Osteocyte (in vitro differentiated cells): ENCODE data around the gene MAP10. TPM values are rescaled to one million over a fixed set of nuclear protein-coding genes. Genes with fewer than 3 reads are reported as not detected.

Experiments used
- DNase-seq: peaks from one replicate; pipeline ENCODE4 v3.0.0; 2021; ENCODE audit warnings: mixed read lengths; ENCODE audit not compliant: unreplicated experiment; ENCODE audit errors: extremely low spot score
- H3K27ac Mint-ChIP-seq: one replicate; pipeline ENCODE4 v1.8.0; 2021; ENCODE audit warnings: mild to moderate bottlenecking, mixed read lengths; ENCODE audit not compliant: unreplicated experiment
- H3K27me3 Mint-ChIP-seq: one replicate; pipeline ENCODE4 v1.8.0; 2021; ENCODE audit warnings: mixed read lengths; ENCODE audit not compliant: unreplicated experiment
- H3K36me3 Mint-ChIP-seq: one replicate; pipeline ENCODE4 v1.8.0; 2021; ENCODE audit warnings: mixed read lengths; ENCODE audit not compliant: unreplicated experiment
- H3K4me1 Mint-ChIP-seq: one replicate; pipeline ENCODE4 v1.8.0; 2021; ENCODE audit warnings: mixed read lengths; ENCODE audit not compliant: unreplicated experiment
- H3K4me3 Mint-ChIP-seq: one replicate; pipeline ENCODE4 v1.8.0; 2021; ENCODE audit warnings: mild to moderate bottlenecking, moderate library complexity, mixed read lengths; ENCODE audit not compliant: unreplicated experiment
- H3K9me3 Mint-ChIP-seq: one replicate; pipeline ENCODE4 v1.8.0; 2021; ENCODE audit warnings: mixed read lengths; ENCODE audit not compliant: unreplicated experiment
- CTCF ChIP-seq: fragments of 200-600 bp; sonication (generic); IDR thresholded peaks from 2 replicates; pipeline ENCODE4 v1.5.0; 2021; ENCODE audit warnings: antibody characterized with exemption, mild to moderate bottlenecking, moderate library complexity
- total RNA-seq: library from RNA; stranded (reverse); gene quantifications from 2 replicates; pipeline ENCODE4 v1.2.1, GENCODE V29; 2021

MAP10 gene
- total RNA-seq, 1 donor from 2014 or later: 0.38 TPM

GRCh38 chr1:232788235-232788872 lies 16.9 kb upstream of the MAP10 start:
- no peak for TF ChIP-seq CTCF
- Mint-ChIP-seq H3K4me1 (peaks cover 5% of the 10 kb centered on the region), H3K27me3 (peaks cover 9% of the 10 kb centered on the region), H3K27ac (no peak overlapping the region), H3K36me3 (no peaks in the 10 kb centered on the region), H3K4me3 (no peak overlapping the region), H3K9me3 (no peaks in the 10 kb centered on the region)
- no peak for DNase-seq

- Mint-ChIP-seq H3K4me3 (no peak overlapping the region), H3K4me1 (peaks cover 13% of the 10 kb centered on the region), H3K27me3 (peaks cover 9% of the 10 kb centered on the region), H3K36me3 (no peaks in the 10 kb centered on the region), H3K9me3 (no peaks in the 10 kb centered on the region), H3K27ac (no peak overlapping the region)
- no peak for TF ChIP-seq CTCF
- DNase-seq: no peak
Observed at GRCh38 chr1:232789651-232790050, 15.6 kb upstream of the MAP10 start.

GRCh38 chr1:232792949-232793348 lies 12.3 kb upstream of the MAP10 start:
- no peak overlapping the region for H3K4me3 Mint-ChIP-seq
- H3K27me3 Mint-ChIP-seq: peaks cover 9% of the 10 kb centered on the region
- peaks cover 13% of the 10 kb centered on the region for H3K4me1 Mint-ChIP-seq
- no peaks in the 10 kb centered on the region for H3K9me3 Mint-ChIP-seq
- no peak overlapping the region for H3K27ac Mint-ChIP-seq
- no peaks in the 10 kb centered on the region for H3K36me3 Mint-ChIP-seq
- no peak for DNase-seq
- no peak for TF ChIP-seq CTCF

GRCh38 chr1:232793944-232794343 lies 11.3 kb upstream of the MAP10 start:
- TF ChIP-seq CTCF: peak; percentile 29
- Mint-ChIP-seq H3K4me1 (peaks cover 13% of the 10 kb centered on the region), H3K27me3 (peaks cover 1% of the 10 kb centered on the region), H3K36me3 (no peaks in the 10 kb centered on the region), H3K9me3 (no peaks in the 10 kb centered on the region), H3K27ac (peak overlapping the region; percentile 49), H3K4me3 (no peak overlapping the region)
- DNase-seq: no peak

GRCh38 chr1:232795497-232796053 lies 9.6 kb upstream of the MAP10 start:
- DNase-seq: no peak
- no peak overlapping the region for H3K4me3 Mint-ChIP-seq
- H3K27me3 Mint-ChIP-seq: no peaks in the 10 kb centered on the region
- peaks cover 13% of the 10 kb centered on the region for H3K4me1 Mint-ChIP-seq
- no peaks in the 10 kb centered on the region for H3K9me3 Mint-ChIP-seq
- TF ChIP-seq CTCF: no peak
- no peak overlapping the region for H3K27ac Mint-ChIP-seq
- H3K36me3 Mint-ChIP-seq: no peaks in the 10 kb centered on the region
